ENCODE results near the gene RNASE8.
"Not testable (repeated sequence)": the region's sequence is repeated elsewhere in the genome, so short reads cannot be mapped to it uniquely, and the experiment has no call there.

RNASE8 gene

GRCh38 chr14:21030531-21030930 lies 27.1 kb upstream of the RNASE8 start:
- no peak for DNase-seq (ENCODE audit: low read depth)

GRCh38 chr14:21032326-21033132 lies 25.1 kb upstream of the RNASE8 start:
- DNase-seq (ENCODE audit: low read depth): no peak

DNA sequence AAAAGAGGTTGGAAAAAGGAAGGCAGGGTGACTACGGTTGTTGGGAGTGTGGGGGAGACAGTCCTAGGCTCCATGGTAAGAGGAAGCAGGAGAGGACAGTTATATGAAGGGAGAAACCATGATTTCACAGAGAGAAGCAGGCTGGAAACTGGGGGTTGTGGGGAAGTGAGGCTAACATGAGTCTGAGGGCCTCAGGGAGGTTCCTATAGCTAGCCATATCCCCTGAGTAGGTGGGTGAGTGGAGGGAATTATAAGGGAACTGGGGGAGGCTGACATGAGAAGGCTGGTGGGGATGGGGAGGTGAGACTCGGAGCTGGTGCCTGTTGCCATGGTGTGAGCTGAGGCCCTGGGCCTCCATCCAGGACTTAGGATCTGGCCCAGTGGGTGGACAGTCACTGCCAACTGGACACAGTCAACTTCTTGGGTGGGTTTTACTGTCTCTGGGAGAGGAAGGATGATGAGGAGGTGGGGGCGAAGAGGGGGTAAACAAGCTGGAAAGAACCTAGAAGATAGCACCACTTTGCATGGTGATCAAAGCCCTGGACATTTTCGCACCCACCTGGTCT lies 24.4 kb upstream of the RNASE8 start:
- DNase-seq (ENCODE audit: low read depth): no peak

- no peak for DNase-seq (ENCODE audit: low read depth)
These were observed 22.9 kb upstream of the RNASE8 start, which contains the start of gene RNASE13 for GRCh38 chr14:21034707-21035106. RNASE13 (minus strand) TSS chr14:21034807; CDS start chr14:21034288, 519 bp downstream.

DNA sequence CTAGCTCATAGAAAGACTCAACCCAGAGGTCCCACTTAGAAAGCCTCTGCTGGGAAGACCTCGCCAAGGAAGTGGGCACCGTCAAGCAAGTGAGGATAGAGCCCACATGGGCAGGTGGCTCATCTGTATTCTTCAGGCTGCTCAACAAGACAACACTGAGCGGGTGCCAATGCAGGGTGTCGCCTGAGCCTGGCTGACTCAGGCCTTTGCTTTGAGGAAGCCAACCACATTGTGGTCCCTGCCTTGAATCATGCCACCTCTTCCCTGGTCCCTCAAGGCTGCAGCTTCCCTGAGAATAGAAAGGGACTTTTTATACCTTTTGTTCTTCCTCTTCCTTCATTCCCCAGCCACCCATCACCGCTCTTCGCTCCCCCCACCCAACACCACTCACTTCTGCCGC lies 20.9 kb upstream of the RNASE8 start:
- no peak for DNase-seq (ENCODE audit: low read depth)

GRCh38 chr14:21037156-21037555 lies 20.5 kb upstream of the RNASE8 start:
- DNase-seq (ENCODE audit: low read depth): no peak

DNA sequence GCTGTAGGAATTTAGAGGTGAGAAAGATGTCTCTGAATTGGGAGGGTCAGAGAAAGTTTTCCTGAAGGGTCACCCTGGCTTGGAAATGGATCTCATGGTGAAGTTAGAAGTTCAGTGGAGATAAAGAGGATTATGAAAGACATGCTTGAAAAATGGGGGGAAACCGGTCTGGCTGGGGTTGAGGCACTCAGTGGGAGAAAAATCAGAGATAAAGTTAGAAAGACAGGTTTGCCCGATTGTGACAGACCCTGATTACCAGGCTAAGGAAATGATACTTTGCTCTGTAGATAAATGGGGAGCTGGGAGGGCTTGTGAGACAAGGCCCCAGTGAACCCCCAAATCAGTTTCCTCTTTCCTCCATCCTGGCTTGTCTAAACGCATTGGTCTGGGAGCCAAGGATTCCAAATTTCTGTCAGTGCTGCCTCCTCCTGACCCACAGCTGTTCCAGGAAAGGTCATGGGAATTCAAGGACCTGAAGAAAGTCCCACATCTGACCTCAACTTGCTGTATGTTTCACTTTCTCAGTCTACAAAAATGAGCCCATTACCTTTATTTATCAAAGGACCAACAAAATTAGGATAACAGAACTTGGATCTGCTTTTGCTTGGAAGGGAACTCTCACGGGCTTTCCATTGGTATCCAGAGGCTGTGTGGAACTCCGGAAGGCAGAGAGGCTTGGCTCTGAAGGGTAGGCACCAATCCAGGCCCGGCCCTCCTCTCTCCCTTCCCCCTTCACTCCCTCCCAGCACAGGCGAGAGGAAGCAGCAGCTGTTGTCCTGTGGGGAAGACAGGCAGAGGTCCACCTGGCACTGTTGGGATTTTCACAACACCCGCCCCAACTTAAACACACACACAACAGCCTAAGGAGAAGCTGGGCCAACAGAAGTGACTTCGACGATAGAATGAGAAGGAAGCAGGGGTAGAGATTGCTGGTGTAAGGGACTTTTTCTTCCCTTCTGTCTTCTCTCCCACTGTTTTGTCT lies 18.9 kb upstream of the RNASE8 start:
- DNase-seq (ENCODE audit: low read depth): no peak

GRCh38 chr14:21039585-21040369 lies 17.8 kb upstream of the RNASE8 start:
- no peak for DNase-seq (ENCODE audit: low read depth)

GRCh38 chr14:21040370-21040925 lies 17.2 kb upstream of the RNASE8 start:
- DNase-seq (ENCODE audit: low read depth): no peak

DNA sequence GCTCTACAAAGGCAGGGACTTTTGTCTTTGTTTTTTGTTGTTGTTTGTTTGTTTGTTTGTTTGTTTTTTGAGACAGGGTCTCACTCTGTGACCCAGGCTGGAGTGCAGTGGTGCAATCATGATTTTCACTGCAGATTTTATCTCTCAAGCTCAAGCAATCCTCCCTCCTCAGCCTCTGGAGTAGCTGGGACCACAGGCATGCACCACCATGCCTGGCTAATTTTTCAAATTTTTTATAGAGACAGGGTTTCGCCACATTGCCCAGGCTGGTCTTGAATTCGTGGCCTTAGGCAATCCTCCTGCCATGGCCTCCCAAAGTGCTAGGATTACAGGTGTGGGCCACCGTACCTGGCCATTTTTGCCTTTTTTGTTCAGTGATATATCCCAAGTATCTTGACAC lies 16.7 kb upstream of the RNASE8 start:
- DNase-seq (ENCODE audit: low read depth): not testable (repeated sequence)

DNA sequence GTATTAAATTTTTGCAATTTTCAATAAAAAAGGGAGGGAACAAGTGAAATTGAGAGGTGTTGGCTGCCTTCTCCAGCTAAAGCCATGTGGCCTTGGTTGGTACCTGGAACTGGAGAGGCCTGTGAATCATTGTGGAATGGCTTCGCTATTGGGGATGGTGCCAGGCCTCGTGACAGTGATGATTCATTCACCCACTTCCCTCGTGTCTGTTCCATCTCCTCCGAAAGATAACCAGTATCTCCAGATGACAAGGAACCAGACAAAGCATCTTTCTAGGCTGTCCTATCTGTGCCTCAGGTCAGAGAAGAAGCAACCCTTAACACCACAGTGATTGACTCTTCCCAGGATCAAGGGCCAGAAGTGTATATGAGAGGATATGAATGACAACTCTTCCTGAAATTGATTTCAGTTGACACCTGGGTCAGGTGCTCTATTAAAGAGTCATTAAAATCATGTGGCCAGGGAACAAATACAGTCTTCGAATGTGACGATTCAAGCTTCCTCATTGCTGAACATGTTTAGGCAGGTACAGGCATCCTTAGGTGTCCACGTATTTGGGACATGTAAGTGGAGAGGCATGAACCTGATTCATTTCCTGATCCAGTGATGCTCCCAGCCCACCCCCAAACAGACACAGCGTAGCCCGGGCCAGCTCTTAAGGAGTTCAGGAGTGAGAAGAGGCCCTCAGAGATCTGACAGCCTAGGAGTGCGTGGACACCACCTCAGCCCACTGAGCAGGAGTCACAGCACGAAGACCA lies 15.8 kb upstream of the RNASE8 start, which contains the start of gene RNASE7:
Gene RNASE7 (plus strand): TSS at position 687 of the 758 bp plus-strand sequence. CDS start 631 bp downstream, outside the sequence.
- DNase-seq (ENCODE audit: low read depth): no peak

DNA sequence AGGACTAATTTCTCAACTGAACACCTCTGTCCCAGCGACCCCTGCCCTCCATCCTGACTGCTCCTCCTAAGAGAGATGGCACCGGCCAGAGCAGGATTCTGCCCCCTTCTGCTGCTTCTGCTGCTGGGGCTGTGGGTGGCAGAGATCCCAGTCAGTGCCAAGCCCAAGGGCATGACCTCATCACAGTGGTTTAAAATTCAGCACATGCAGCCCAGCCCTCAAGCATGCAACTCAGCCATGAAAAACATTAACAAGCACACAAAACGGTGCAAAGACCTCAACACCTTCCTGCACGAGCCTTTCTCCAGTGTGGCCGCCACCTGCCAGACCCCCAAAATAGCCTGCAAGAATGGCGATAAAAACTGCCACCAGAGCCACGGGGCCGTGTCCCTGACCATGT lies 14.7 kb upstream of the RNASE8 start:
- DNase-seq (ENCODE audit: low read depth): no peak

- DNase-seq (ENCODE audit: low read depth): no peak
These were observed 14.1 kb upstream of the RNASE8 start for GRCh38 chr14:21043387-21043973.

GRCh38 chr14:21043974-21044618 lies 13.5 kb upstream of the RNASE8 start:
- DNase-seq (ENCODE audit: low read depth): no peak

DNA sequence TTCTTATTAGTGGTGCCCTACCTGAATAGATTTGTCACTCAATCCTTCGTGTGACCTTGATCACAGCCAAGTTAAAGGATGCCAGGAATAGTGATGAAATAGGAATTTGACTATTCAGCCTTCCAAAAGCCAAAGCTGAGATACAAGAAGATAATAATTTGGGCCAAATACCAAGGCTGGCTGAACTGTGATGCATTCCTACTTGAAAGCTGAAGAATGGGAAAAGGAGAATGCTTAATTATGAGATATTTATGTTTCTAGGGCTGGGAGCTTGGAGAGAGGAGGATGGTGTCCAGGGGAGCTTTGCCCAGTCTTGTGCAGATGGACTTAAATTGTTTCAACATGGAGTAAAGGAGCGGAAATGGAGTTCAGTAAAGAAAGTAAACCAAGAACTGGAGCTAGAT lies 10.2 kb upstream of the RNASE8 start:
- no peak for DNase-seq (ENCODE audit: low read depth)

- no peak for DNase-seq (ENCODE audit: low read depth)
These were observed 9.0 kb upstream of the RNASE8 start for GRCh38 chr14:21048638-21049037.

DNA sequence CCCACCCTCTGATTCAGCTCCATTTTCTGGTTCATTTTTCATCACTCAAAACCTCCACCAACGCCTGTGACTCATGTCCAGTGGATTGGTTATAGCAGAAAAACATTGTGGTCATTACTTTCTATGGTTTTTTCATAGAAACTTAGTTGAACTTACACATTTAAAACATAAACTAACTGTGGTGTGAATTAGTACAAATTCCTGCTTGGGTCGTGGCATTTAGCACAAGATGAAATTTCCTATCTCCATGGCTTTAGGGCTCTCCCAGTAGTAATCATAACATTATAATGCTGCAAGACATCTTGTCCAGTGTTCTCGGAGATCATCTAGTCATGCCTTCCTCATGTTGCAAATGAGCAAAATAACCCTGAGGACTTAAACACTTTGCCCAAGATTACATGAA lies 8.3 kb upstream of the RNASE8 start:
- no peak for DNase-seq (ENCODE audit: low read depth)

DNA sequence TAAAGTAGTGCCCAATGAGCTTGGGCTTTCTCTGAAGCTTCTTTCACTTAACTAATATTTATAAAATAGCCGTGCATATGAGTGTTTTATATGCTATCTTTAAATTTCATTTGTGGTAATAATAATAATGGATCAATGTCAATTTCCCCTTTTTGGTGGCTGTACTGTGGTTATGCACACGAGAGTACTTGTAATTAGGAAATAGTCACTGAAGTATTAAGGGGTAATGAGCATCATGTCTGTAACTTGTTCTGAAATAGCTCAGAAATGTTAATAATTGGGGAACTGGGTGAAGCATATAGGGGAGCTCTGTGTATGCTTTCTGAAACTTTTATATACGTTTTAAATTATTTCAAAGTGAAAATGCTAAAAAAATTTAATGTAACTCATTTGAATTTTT lies 7.0 kb upstream of the RNASE8 start:
- DNase-seq (ENCODE audit: low read depth): no peak

All from activated T-helper 9 cell treated with anti-CD3 and anti-CD28 coated beads, Interleukin-2, amount 50 U/mL, for 16 hours (primary cell).